Spleen (tissue), 11 donors: ENCODE data around the gene COX7A2L. TPM values are rescaled to one million over a fixed set of nuclear protein-coding genes. Genes with fewer than 3 reads are reported as not detected.
"Not testable (repeated sequence)": the region's sequence is repeated elsewhere in the genome, so short reads cannot be mapped to it uniquely, and the experiment has no call there.

ENCODE experiments used
- DNase-seq: peaks from one replicate; pipeline ENCODE4 v3.0.0-alpha.2; 2020
- H3K27ac ChIP-seq, 8 donors: fragments of 200-600 bp; sonication (generic) in 7 of 8; 1 replicate in 4 of 8; 2 replicates in 4 of 8; pipeline versions ENCODE4 v1.5.0 to v1.8.0; 2016 to 2021; ENCODE audit warnings: inconsistent platforms in 4 of 8, mild to moderate bottlenecking in 4 of 8, moderate library complexity in 1 of 8
- H3K27me3 ChIP-seq, 7 donors: fragments of 200-600 bp; sonication (generic) in 6 of 7; replicated peaks in 1 of 7; 1 replicate in 4 of 7; 2 replicates in 3 of 7; pipeline versions ENCODE4 v1.5.0 to v1.8.0; 2016 to 2021; ENCODE audit warnings: inconsistent platforms in 3 of 7, mild to moderate bottlenecking in 1 of 7
- H3K36me3 ChIP-seq, 6 donors: fragments of 200-600 bp; sonication (generic) in 5 of 6; 1 replicate in 4 of 6; 2 replicates in 2 of 6; pipeline versions ENCODE4 v1.5.0 to v1.8.0; 2016 to 2021; ENCODE audit warnings: inconsistent platforms in 2 of 6
- H3K4me1 ChIP-seq, 6 donors: fragments of 200-600 bp; sonication (generic) in 5 of 6; 1 replicate in 3 of 6; 2 replicates in 3 of 6; pipeline versions ENCODE4 v1.5.0 to v1.8.0; 2016 to 2021; ENCODE audit warnings: inconsistent platforms in 3 of 6
- H3K4me3 ChIP-seq, 8 donors: fragments of 200-600 bp; sonication (generic) in 7 of 8; 1 replicate in 4 of 8; 2 replicates in 4 of 8; pipeline versions ENCODE4 v1.5.0 to v1.8.0; 2016 to 2021; ENCODE audit warnings: inconsistent platforms in 4 of 8, mild to moderate bottlenecking in 4 of 8, moderate library complexity in 2 of 8
- H3K9me3 ChIP-seq, 8 donors: fragments of 200-600 bp; sonication (generic) in 7 of 8; 1 replicate in 4 of 8; 2 replicates in 4 of 8; pipeline versions ENCODE4 v1.5.0 to v1.8.0; 2016 to 2021; ENCODE audit warnings: inconsistent platforms in 4 of 8
- CTCF ChIP-seq, 11 experiments: fragments of 200-600 bp in 7 of 11; fragments of 450-650 bp in 4 of 11; sonication (generic) in 4 of 11; IDR thresholded peaks in 8 of 11; conservative IDR thresholded peaks in 3 of 11; 1 replicate in 7 of 11; 2 replicates in 4 of 11; pipeline versions ENCODE4 v1.4.0 to v1.8.0; 2016 to 2021; ENCODE audit warnings: antibody characterized with exemption in 11 of 11, inconsistent platforms in 4 of 11, mild to moderate bottlenecking in 1 of 11
- POLR2A ChIP-seq, 3 donors: fragments of 450-650 bp; IDR thresholded peaks; one replicate each; pipeline ENCODE4 v1.5.1; 2017; ENCODE audit warnings: antibody characterized with exemption in 3 of 3, mild to moderate bottlenecking in 1 of 3
- POLR2AphosphoS5 ChIP-seq, 3 donors: sonication (generic); formaldehyde crosslinking; IDR thresholded peaks; one replicate each; pipeline ENCODE4 v1.5.1; 2017; ENCODE audit warnings: antibody characterized with exemption in 3 of 3
- WGBS, 5 donors: extraction: QIAGEN DNeasy Blood & Tissue Kit in 3 of 5; methylation state at CpG; one replicate each; pipeline versions ENCODE4 v1.1.5 to v1.1.7; 2013 to 2018; 5-methylcytosine and 5-hydroxymethylcytosine counted together
- intact Hi-C: fragments of 100-400 bp; cut with DNase I; formaldehyde crosslinking; loops from one replicate; pipeline ENCODE4 v1.15.0; 2023; ENCODE audit warnings: low total_unique reads
- polyA plus RNA-seq, 3 donors: library from polyadenylated mRNA; stranded (reverse); fragments of 200-250 nt; gene quantifications; one replicate each; pipeline ENCODE4 v1.2.1, GENCODE V29; 2013
- total RNA-seq, 7 donors: library from RNA; depleted of rRNA in 3 of 7; stranded (reverse); fragments of >200 nt in 3 of 7; fragmentation: NEBNext Ultra II Directional in 4 of 7; extraction: Animal tissue kit (Norgen Biotek cat#: 25700) in 4 of 7; gene quantifications; one replicate each; pipeline versions ENCODE4 v1.1.0 to v1.2.1, GENCODE V29; 2016 to 2021
- donor health status: healthy with polysubstance abuse.
- donor health status: DM: no; HTN: no; CAD: no; lungs with moderate emphysema.
- donor health status: DM: no; HTN: no; CAD: no.
- donor health status: Bipolar disorder and iron deficiency.
- donor health status: healthy.
- donor health status: DM: no; HTN: no; CAD: no.
- donor health status: DM: yes; HTN: yes; CAD: no.

COX7A2L gene
- total and polyA plus RNA-seq, 10 donors = 63.3 to 144 (median 101) TPM

GRCh38 chr2:42336361-42336965 is 24.6 kb downstream of the COX7A2L start:
- 95 to 97% (median 97%) methylated on average over 9 of the region's 9 CpGs for WGBS, 5 donors
- no peak overlapping the region for H3K4me3 ChIP-seq
- no peaks in the 10 kb centered on the region for H3K4me1 ChIP-seq
- H3K27ac ChIP-seq = no peak overlapping the region
- no peaks in the 10 kb centered on the region for H3K27me3 ChIP-seq
- intact Hi-C loops = no loop called here
- TF ChIP-seq POLR2AphosphoS5 (IDR thresholded peaks at IDR 0.05) (no peak), CTCF (IDR thresholded peaks at IDR 0.05 in 8 of 11, conservative IDR thresholded peaks at IDR 0.05 in 3 of 11) (no peak), POLR2A (IDR thresholded peaks at IDR 0.05) (no peak)
- H3K9me3 ChIP-seq = no peaks in the 10 kb centered on the region
- peaks cover 0 to 100% (median 53%) of the 10 kb centered on the region in 6 donors for H3K36me3 ChIP-seq
- no peak for DNase-seq

GRCh38 chr2:42335514-42336104 is 25.4 kb downstream of the COX7A2L start:
- intact Hi-C loops = no loop called here
- no peaks in the 10 kb centered on the region for H3K4me1 ChIP-seq
- 94 to 97% (median 96%) methylated on average over 10 of the region's 10 CpGs for WGBS, 5 donors
- H3K27me3 ChIP-seq = no peaks in the 10 kb centered on the region
- no peak overlapping the region for H3K27ac ChIP-seq
- H3K36me3 ChIP-seq = peaks cover 0 to 100% (median 60%) of the 10 kb centered on the region in 6 donors
- TF ChIP-seq POLR2AphosphoS5 (IDR thresholded peaks at IDR 0.05) = peak in 1 of 3 donors; percentile 20
- no peak for TF ChIP-seq POLR2A (IDR thresholded peaks at IDR 0.05)
- DNase-seq = no peak
- H3K4me3 ChIP-seq = no peak overlapping the region
- no peaks in the 10 kb centered on the region for H3K9me3 ChIP-seq

- H3K4me1 ChIP-seq, H3K27me3 ChIP-seq, intact Hi-C loops, H3K4me3 ChIP-seq, DNase-seq, H3K9me3 ChIP-seq, H3K27ac ChIP-seq: not testable (repeated sequence)
- WGBS, 5 donors = 94 to 99% (median 97%) methylated on average over 6 of the region's 6 CpGs
- peak in 1 of 3 donors; percentile 19 for TF ChIP-seq POLR2AphosphoS5 (IDR thresholded peaks at IDR 0.05)
- peaks cover 3 to 100% (median 67%) of the 10 kb centered on the region in 6 donors for H3K36me3 ChIP-seq
Observed at GRCh38 chr2:42334865-42335264, 26.2 kb downstream of the COX7A2L start.

GRCh38 chr2:42334220-42334619 is 26.8 kb downstream of the COX7A2L start:
- no peak for TF ChIP-seq POLR2A (IDR thresholded peaks at IDR 0.05)
- TF ChIP-seq CTCF (IDR thresholded peaks at IDR 0.05 in 8 of 11, conservative IDR thresholded peaks at IDR 0.05 in 3 of 11) = no peak
- no peak for TF ChIP-seq POLR2AphosphoS5 (IDR thresholded peaks at IDR 0.05)
- intact Hi-C loops = no loop called here
- peaks cover 0 to 4% (median 0%) of the 10 kb centered on the region in 6 donors for H3K4me1 ChIP-seq
- H3K27me3 ChIP-seq = no peaks in the 10 kb centered on the region
- 91 to 97% (median 94%) methylated on average over 3 of the region's 3 CpGs for WGBS, 5 donors
- no peak overlapping the region for H3K4me3 ChIP-seq
- H3K36me3 ChIP-seq = peaks cover 5 to 100% (median 73%) of the 10 kb centered on the region in 6 donors
- no peaks in the 10 kb centered on the region for H3K9me3 ChIP-seq
- no peak overlapping the region for H3K27ac ChIP-seq
- DNase-seq = no peak

- peaks cover 5 to 100% (median 79%) of the 10 kb centered on the region in 6 donors for H3K36me3 ChIP-seq
- H3K9me3 ChIP-seq = no peaks in the 10 kb centered on the region
- H3K4me1 ChIP-seq = peaks cover 0 to 4% (median 0%) of the 10 kb centered on the region in 6 donors
- H3K27ac ChIP-seq = no peak overlapping the region
- no peak for TF ChIP-seq POLR2AphosphoS5 (IDR thresholded peaks at IDR 0.05)
- TF ChIP-seq CTCF (IDR thresholded peaks at IDR 0.05 in 8 of 11, conservative IDR thresholded peaks at IDR 0.05 in 3 of 11) = no peak
- no peak for TF ChIP-seq POLR2A (IDR thresholded peaks at IDR 0.05)
- no peak overlapping the region for H3K4me3 ChIP-seq
- no peak for DNase-seq
- WGBS, 5 donors = 94 to 98% (median 96%) methylated on average over 4 of the region's 4 CpGs
- no peaks in the 10 kb centered on the region for H3K27me3 ChIP-seq
- intact Hi-C loops = no loop called here
Observed at GRCh38 chr2:42333579-42333978, 27.4 kb downstream of the COX7A2L start.
